Duodenal mucosa (tissue), 2 donors: ENCODE results near the gene RAB3IP.

Experiments
- H3K27ac ChIP-seq: one replicate; pipeline ENCODE4 v1.7.0; 2013; ENCODE audit warnings: low read depth, low read length
- H3K27me3 ChIP-seq, 2 donors: one replicate each; pipeline ENCODE4 v1.7.0; 2013; ENCODE audit warnings: low read length in 2 of 2, control low read depth in 1 of 2; ENCODE audit not compliant: insufficient read depth in 2 of 2, control insufficient read depth in 1 of 2
- H3K36me3 ChIP-seq, 2 donors: one replicate each; pipeline ENCODE4 v1.7.0; 2013; ENCODE audit warnings: low read length in 2 of 2, control low read depth in 1 of 2; ENCODE audit not compliant: insufficient read depth in 2 of 2, control insufficient read depth in 1 of 2
- H3K4me1 ChIP-seq, 2 donors: one replicate each; pipeline ENCODE4 v1.7.0; 2013; ENCODE audit warnings: low read length in 2 of 2, control low read depth in 1 of 2; ENCODE audit not compliant: insufficient read depth in 2 of 2, control insufficient read depth in 1 of 2
- H3K4me3 ChIP-seq, 2 donors: one replicate each; pipeline ENCODE4 v1.7.0; 2013; ENCODE audit warnings: low read length in 2 of 2, low read depth in 1 of 2
- H3K9ac ChIP-seq, 2 donors: one replicate each; pipeline ENCODE4 v1.7.0; 2013; ENCODE audit warnings: low read length in 2 of 2, low read depth in 1 of 2
- H3K9me3 ChIP-seq, 2 donors: one replicate each; pipeline ENCODE4 v1.7.0; 2013; ENCODE audit warnings: low read length in 2 of 2, control low read depth in 1 of 2; ENCODE audit not compliant: control insufficient read depth in 1 of 2

The RAB3IP gene

DNA sequence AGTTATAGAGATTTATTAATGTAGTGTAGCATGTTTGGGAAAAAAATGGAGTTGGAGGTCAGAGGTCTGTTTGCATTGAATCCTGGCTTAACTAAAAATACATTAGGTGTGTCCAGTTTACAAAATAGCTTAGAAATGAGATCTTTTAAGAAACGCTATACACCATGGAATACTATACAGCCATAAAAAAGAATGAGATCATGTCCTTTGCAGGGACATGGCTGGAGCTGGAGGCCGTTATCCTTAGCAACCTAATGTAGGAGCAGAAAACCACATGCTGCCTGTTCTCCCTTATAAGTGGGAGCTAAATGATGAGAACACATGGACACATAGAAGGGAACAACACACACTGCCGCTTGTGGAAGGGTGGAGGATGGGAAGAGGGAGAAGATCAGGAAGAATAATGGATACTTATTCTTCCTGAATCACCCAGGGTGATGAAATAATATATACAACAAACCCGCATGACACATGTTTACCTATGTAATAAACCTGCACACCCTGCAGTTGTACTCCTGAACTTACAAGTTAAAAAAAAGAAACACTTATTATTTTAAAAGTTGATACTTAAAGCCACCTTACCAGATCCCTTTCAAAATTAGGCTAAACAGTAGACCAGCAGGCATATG is 72.3 kb downstream of the RAB3IP start:
- H3K9ac ChIP-seq = no peak overlapping the region
- no peak overlapping the region for H3K27ac ChIP-seq
- H3K9me3 ChIP-seq = peaks cover 0 to 2% of the 10 kb centered on the region in 2 donors
- peaks cover 0 to 15% of the 10 kb centered on the region in 2 donors for H3K36me3 ChIP-seq
- no peaks in the 10 kb centered on the region for H3K27me3 ChIP-seq
- no peak overlapping the region for H3K4me3 ChIP-seq
- H3K4me1 ChIP-seq = no peaks in the 10 kb centered on the region

DNA sequence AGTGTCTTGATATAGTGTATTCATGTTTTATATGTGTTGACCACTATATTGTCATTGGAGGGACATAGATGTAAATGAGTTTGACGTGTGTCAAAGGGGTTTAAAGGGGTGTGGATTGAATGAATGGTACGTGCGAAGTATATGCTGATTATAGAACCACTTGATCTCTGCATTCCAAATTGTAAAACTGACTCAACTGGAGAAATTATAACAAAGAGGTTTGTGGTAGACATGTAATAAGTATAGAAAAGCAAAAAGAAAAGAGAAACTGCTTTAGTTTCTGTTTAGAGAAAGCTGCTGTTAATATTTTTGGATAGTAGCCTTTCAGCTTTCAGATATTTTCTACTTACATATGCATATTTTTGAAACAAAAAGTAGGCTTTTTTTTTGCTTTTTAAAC is 77.4 kb downstream of the RAB3IP start:
- Histone ChIP-seq H3K27ac (no peak overlapping the region), H3K9ac (no peak overlapping the region), H3K9me3 (no peaks in the 10 kb centered on the region), H3K36me3 (peaks cover 0 to 19% of the 10 kb centered on the region in 2 donors), H3K4me3 (no peak overlapping the region), H3K4me1 (peaks cover 0 to under 1% of the 10 kb centered on the region in 2 donors), H3K27me3 (no peaks in the 10 kb centered on the region)

GRCh38 chr12:69821032-69821455 is 82.4 kb downstream of the RAB3IP start:
- H3K4me1 ChIP-seq = peaks cover 8 to 12% of the 10 kb centered on the region in 2 donors
- H3K4me3 ChIP-seq = no peak overlapping the region
- H3K27ac ChIP-seq = no peak overlapping the region
- H3K36me3 ChIP-seq = peaks cover 0 to 4% of the 10 kb centered on the region in 2 donors
- H3K9me3 ChIP-seq = no peaks in the 10 kb centered on the region
- H3K27me3 ChIP-seq = no peaks in the 10 kb centered on the region
- H3K9ac ChIP-seq = no peak overlapping the region

DNA sequence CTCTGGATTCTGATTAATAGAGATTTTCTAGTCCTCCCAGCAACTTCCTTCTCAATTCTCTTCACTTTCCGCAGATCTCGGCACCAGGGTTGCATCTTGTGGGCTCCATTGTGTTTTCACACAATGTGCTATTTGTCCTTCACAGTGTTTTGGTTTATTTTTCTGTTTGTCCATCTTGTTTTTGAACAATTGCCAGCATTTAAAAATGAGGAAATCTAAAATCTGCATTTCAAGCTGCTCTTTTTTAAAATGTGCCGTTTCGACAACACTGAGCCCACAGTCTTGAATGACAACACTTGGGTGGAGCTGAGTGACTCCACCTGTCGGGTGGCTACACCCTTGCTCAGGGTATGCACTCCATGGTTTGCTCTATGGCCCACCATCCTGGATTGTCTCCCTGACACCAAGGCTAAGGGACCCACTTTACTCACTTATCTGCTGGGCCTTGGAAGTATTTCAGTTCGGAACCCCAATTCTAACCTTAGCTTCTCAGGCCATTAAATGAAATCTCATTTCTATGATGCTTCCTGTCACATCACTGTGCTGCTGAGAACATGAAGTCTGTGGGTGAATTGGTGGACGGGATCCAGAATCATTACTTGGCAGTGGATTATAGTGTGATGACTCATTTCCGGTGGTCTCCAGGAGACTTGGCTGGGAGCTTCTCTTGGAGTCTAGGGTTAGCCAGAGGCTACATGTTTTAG is 82.9 kb downstream of the RAB3IP start:
- H3K4me3 ChIP-seq = no peak overlapping the region
- H3K9me3 ChIP-seq = no peaks in the 10 kb centered on the region
- no peak overlapping the region for H3K27ac ChIP-seq
- H3K4me1 ChIP-seq = peaks cover 8 to 12% of the 10 kb centered on the region in 2 donors
- H3K36me3 ChIP-seq = peaks cover 0 to 4% of the 10 kb centered on the region in 2 donors
- H3K9ac ChIP-seq = no peak overlapping the region
- H3K27me3 ChIP-seq = no peaks in the 10 kb centered on the region

DNA sequence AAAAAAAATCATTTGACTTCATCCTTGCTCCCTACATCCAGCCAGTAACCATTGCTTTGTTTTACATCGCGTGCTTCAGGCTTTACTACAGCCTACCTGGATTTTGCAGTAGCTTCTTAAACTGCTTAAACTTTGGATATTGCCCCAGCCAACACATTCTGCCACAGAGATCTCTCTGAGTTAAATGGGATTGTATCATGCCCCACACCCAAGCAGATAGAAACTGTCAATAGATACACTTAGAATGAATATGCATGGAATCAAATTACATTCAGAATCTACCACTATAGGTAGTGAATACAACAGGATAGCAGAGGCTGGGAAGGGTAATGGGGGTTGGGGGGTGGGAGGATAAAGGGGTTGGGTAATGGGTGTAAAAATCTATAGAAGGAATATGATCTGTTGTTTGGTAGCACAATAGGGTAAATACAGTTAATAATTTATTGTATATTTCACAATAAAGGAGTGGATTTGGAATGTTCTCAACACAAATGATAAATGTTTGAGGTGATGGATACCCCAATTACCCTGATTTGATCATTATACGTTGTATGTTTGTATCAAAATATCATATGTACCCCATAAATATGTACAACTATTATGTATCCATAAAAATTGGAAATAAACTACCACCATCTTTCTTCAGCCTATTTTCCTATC is 83.7 kb downstream of the RAB3IP start:
- Histone ChIP-seq H3K9me3 (no peaks in the 10 kb centered on the region), H3K36me3 (peaks cover 0 to 4% of the 10 kb centered on the region in 2 donors), H3K27me3 (no peaks in the 10 kb centered on the region), H3K9ac (no peak overlapping the region), H3K27ac (no peak overlapping the region), H3K4me1 (peaks cover 8 to 12% of the 10 kb centered on the region in 2 donors), H3K4me3 (no peak overlapping the region)

DNA sequence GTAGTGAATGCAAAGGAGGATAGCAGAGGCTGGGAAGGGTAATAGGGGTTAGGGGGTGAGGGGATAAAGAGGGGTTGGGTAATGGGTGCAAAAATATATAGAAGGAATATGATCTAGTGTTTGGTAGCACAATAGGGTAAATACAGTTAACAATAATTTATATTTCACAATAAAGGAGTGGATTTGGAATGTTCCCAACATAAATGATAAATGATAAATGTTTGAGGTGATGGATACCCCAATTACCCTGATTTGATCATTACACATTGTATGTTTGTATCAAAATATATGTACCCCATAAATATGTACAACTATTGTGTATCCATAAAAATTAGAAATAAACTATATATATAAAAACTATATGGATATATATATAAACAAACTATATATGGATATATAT is 85.4 kb downstream of the RAB3IP start:
- Histone ChIP-seq H3K4me1 (peaks cover 8 to 14% of the 10 kb centered on the region in 2 donors), H3K27ac (no peak overlapping the region), H3K4me3 (no peak overlapping the region), H3K9ac (no peak overlapping the region), H3K36me3 (no peaks in the 10 kb centered on the region), H3K9me3 (no peaks in the 10 kb centered on the region), H3K27me3 (no peaks in the 10 kb centered on the region)

- no peaks in the 10 kb centered on the region for H3K9me3 ChIP-seq
- H3K9ac ChIP-seq = peak within 1 kb of the TSS; percentile 61 to 64
- no peaks in the 10 kb centered on the region for H3K36me3 ChIP-seq
- H3K4me3 ChIP-seq = peak within 1 kb of the TSS; percentile 72 to 73
- peaks cover 8 to 24% of the 10 kb centered on the region in 2 donors for H3K4me1 ChIP-seq
- no peaks in the 10 kb centered on the region for H3K27me3 ChIP-seq
- peak within 1 kb of the TSS; percentile 11 for H3K27ac ChIP-seq
Measured at GRCh38 chr12:69824966-69825560, 86.4 kb downstream of the RAB3IP start, which contains the start of gene MYRFL. Gene MYRFL (plus strand): TSS chr12:69825227. CDS start chr12:69825518, 291 bp downstream.

GRCh38 chr12:69828897-69829296 is 90.2 kb downstream of the RAB3IP start:
- H3K4me1 ChIP-seq = peaks cover 10 to 28% of the 10 kb centered on the region in 2 donors
- no peaks in the 10 kb centered on the region for H3K36me3 ChIP-seq
- no peak overlapping the region for H3K27ac ChIP-seq
- H3K9ac ChIP-seq = no peak overlapping the region
- H3K27me3 ChIP-seq = no peaks in the 10 kb centered on the region
- H3K4me3 ChIP-seq = peak overlapping the region; percentile 9 to 32
- no peaks in the 10 kb centered on the region for H3K9me3 ChIP-seq

GRCh38 chr12:69833696-69834095 is 95.0 kb downstream of the RAB3IP start:
- Histone ChIP-seq H3K27me3 (no peaks in the 10 kb centered on the region), H3K9ac (no peak overlapping the region), H3K4me1 (peaks cover 44 to 71% of the 10 kb centered on the region in 2 donors), H3K4me3 (peak overlapping the region; percentile 44 to 46), H3K27ac (no peak overlapping the region), H3K36me3 (no peaks in the 10 kb centered on the region), H3K9me3 (no peaks in the 10 kb centered on the region)

- no peaks in the 10 kb centered on the region for H3K36me3 ChIP-seq
- H3K4me3 ChIP-seq = peak overlapping the region; percentile 44 to 46
- H3K9ac ChIP-seq = no peak overlapping the region
- no peaks in the 10 kb centered on the region for H3K9me3 ChIP-seq
- H3K27me3 ChIP-seq = no peaks in the 10 kb centered on the region
- peaks cover 44 to 72% of the 10 kb centered on the region in 2 donors for H3K4me1 ChIP-seq
- H3K27ac ChIP-seq = no peak overlapping the region
Measured at GRCh38 chr12:69834147-69834546, 95.5 kb downstream of the RAB3IP start.
